Measurements from ENCODE around the gene KRT40.

Gene KRT40

DNA sequence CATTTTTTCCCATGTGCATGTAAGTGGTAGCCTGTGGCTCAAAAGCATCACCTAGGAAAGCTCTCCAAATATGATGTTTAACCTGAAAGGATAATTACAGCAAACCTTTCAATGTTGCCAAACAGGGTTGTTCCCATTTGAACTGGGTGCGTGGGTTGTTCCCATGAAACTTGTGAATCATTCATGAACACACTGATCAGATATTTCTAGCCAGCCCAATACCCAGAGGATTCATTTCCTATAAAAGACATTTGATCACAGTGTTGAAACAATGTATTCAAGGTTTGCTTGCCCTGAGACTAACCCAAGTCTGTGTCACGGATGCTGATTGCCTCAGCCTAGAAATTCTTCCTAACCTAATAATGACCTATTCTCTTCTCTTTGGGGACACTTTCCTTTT lies 30.2 kb downstream of the KRT40 start:
- no peaks in the 10 kb centered on the region for H3K9me3 ChIP-seq (ENCODE audit: control insufficient read depth in 2 of 2, low read length in 2 of 2)
- H3K27ac ChIP-seq (ENCODE audit: low read length), result no peak overlapping the region
- H3K36me3 ChIP-seq (ENCODE audit: control insufficient read depth in 2 of 2, insufficient read depth in 2 of 2, low read length in 2 of 2), result no peaks in the 10 kb centered on the region
- no peak overlapping the region for H3K9ac ChIP-seq (ENCODE audit: low read length in 2 of 2)
- no peak overlapping the region for H3K4me3 ChIP-seq (ENCODE audit: low read length in 2 of 2)
- peaks cover 3 to 5% of the 10 kb centered on the region in 2 donors for H3K27me3 ChIP-seq (ENCODE audit: control insufficient read depth in 1 of 2, insufficient read depth in 2 of 2, low read length in 2 of 2)
- no peaks in the 10 kb centered on the region for H3K4me1 ChIP-seq (ENCODE audit: control insufficient read depth, insufficient read depth, low read length)

- Histone ChIP-seq H3K9ac (ENCODE audit: low read length in 2 of 2) (no peak overlapping the region), H3K27me3 (ENCODE audit: control insufficient read depth in 1 of 2, insufficient read depth in 2 of 2, low read length in 2 of 2) (peaks cover 6 to 8% of the 10 kb centered on the region in 2 donors), H3K27ac (ENCODE audit: low read length) (no peak overlapping the region)
Measured at GRCh38 chr17:40952661-40953060, 31.5 kb downstream of the KRT40 start.

GRCh38 chr17:40952154-40952553 lies 32.0 kb downstream of the KRT40 start:
- no peak overlapping the region for H3K9ac ChIP-seq (ENCODE audit: low read length in 2 of 2)
- H3K4me1 ChIP-seq (ENCODE audit: control insufficient read depth, insufficient read depth, low read length), result no peaks in the 10 kb centered on the region
- H3K27ac ChIP-seq (ENCODE audit: low read length), result no peak overlapping the region
- H3K36me3 ChIP-seq (ENCODE audit: control insufficient read depth in 2 of 2, insufficient read depth in 2 of 2, low read length in 2 of 2), result no peaks in the 10 kb centered on the region
- no peak overlapping the region for H3K4me3 ChIP-seq (ENCODE audit: low read length in 2 of 2)
- peaks cover 6 to 8% of the 10 kb centered on the region in 2 donors for H3K27me3 ChIP-seq (ENCODE audit: control insufficient read depth in 1 of 2, insufficient read depth in 2 of 2, low read length in 2 of 2)
- no peaks in the 10 kb centered on the region for H3K9me3 ChIP-seq (ENCODE audit: control insufficient read depth in 2 of 2, low read length in 2 of 2)

More at GRCh38 chr17:40952661-40953060, 31.5 kb downstream of the KRT40 start:
- Histone ChIP-seq H3K9me3 (ENCODE audit: control insufficient read depth in 2 of 2, low read length in 2 of 2) (no peaks in the 10 kb centered on the region), H3K4me1 (ENCODE audit: control insufficient read depth, insufficient read depth, low read length) (no peaks in the 10 kb centered on the region), H3K36me3 (ENCODE audit: control insufficient read depth in 2 of 2, insufficient read depth in 2 of 2, low read length in 2 of 2) (no peaks in the 10 kb centered on the region), H3K4me3 (ENCODE audit: low read length in 2 of 2) (no peak overlapping the region)

GRCh38 chr17:40951011-40951622 lies 33.0 kb downstream of the KRT40 start:
- Histone ChIP-seq H3K27me3 (ENCODE audit: control insufficient read depth in 1 of 2, insufficient read depth in 2 of 2, low read length in 2 of 2) (peaks cover 6 to 12% of the 10 kb centered on the region in 2 donors), H3K4me1 (ENCODE audit: control insufficient read depth, insufficient read depth, low read length) (no peaks in the 10 kb centered on the region), H3K27ac (ENCODE audit: low read length) (no peak overlapping the region)

DNA sequence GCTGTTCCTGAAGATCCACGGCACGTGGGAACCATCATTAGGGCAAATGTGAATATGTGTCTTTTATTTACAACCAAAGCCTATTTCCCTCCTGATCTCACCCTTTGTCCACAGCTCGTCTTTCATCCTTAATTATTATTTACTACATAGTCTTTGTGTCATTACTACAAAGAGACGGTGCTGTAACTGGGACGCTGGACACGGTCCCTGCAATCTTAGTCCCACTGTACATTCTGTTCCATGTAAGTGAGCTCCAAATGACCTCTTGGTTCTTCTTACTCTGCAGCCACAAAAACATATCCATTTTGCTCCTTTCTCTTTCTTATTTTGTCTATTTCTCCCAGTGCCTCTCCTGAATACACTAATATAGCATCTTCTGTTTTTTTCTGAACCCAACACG lies 34.0 kb downstream of the KRT40 start:
- H3K36me3 ChIP-seq (ENCODE audit: control insufficient read depth in 2 of 2, insufficient read depth in 2 of 2, low read length in 2 of 2), result no peaks in the 10 kb centered on the region
- H3K27ac ChIP-seq (ENCODE audit: low read length), result no peak overlapping the region
- H3K27me3 ChIP-seq (ENCODE audit: control insufficient read depth in 1 of 2, insufficient read depth in 2 of 2, low read length in 2 of 2), result peaks cover 9 to 14% of the 10 kb centered on the region in 2 donors
- no peaks in the 10 kb centered on the region for H3K9me3 ChIP-seq (ENCODE audit: control insufficient read depth in 2 of 2, low read length in 2 of 2)
- no peak overlapping the region for H3K9ac ChIP-seq (ENCODE audit: low read length in 2 of 2)
- H3K4me3 ChIP-seq (ENCODE audit: low read length in 2 of 2), result no peak overlapping the region
- H3K4me1 ChIP-seq (ENCODE audit: control insufficient read depth, insufficient read depth, low read length), result no peaks in the 10 kb centered on the region

More at GRCh38 chr17:40951011-40951622, 33.0 kb downstream of the KRT40 start:
- no peak overlapping the region for H3K4me3 ChIP-seq (ENCODE audit: low read length in 2 of 2)
- no peaks in the 10 kb centered on the region for H3K36me3 ChIP-seq (ENCODE audit: control insufficient read depth in 2 of 2, insufficient read depth in 2 of 2, low read length in 2 of 2)
- no peaks in the 10 kb centered on the region for H3K9me3 ChIP-seq (ENCODE audit: control insufficient read depth in 2 of 2, low read length in 2 of 2)
- H3K9ac ChIP-seq (ENCODE audit: low read length in 2 of 2), result no peak overlapping the region

DNA sequence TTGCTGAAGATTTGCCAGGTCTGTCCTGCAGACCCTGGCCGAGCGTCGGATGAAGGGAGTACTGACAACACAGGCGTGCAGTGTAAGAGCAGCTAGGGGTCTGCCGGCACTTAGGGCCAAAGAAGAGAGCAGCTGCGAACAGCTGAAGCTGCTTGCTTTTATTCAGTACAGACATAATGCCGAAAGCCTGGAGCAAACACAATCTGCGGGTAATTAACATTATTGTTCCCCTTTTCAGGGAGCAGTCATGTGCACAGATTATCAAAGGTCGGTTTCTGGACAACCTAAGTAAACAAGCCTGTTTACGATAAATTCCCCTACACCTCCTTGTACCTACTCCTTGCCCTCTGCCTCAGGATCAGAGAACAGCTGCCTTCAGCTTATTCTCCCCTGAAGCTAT lies 34.7 kb downstream of the KRT40 start:
- Histone ChIP-seq H3K27ac (ENCODE audit: low read length) (no peak overlapping the region), H3K27me3 (ENCODE audit: control insufficient read depth in 1 of 2, insufficient read depth in 2 of 2, low read length in 2 of 2) (peaks cover 9 to 14% of the 10 kb centered on the region in 2 donors), H3K4me3 (ENCODE audit: low read length in 2 of 2) (no peak overlapping the region), H3K9me3 (ENCODE audit: control insufficient read depth in 2 of 2, low read length in 2 of 2) (no peaks in the 10 kb centered on the region), H3K9ac (ENCODE audit: low read length in 2 of 2) (no peak overlapping the region), H3K36me3 (ENCODE audit: control insufficient read depth in 2 of 2, insufficient read depth in 2 of 2, low read length in 2 of 2) (no peaks in the 10 kb centered on the region), H3K4me1 (ENCODE audit: control insufficient read depth, insufficient read depth, low read length) (no peaks in the 10 kb centered on the region)

- no peaks in the 10 kb centered on the region for H3K36me3 ChIP-seq (ENCODE audit: control insufficient read depth in 2 of 2, insufficient read depth in 2 of 2, low read length in 2 of 2)
- no peak overlapping the region for H3K27ac ChIP-seq (ENCODE audit: low read length)
- H3K9me3 ChIP-seq (ENCODE audit: control insufficient read depth in 2 of 2, low read length in 2 of 2), result no peaks in the 10 kb centered on the region
- H3K27me3 ChIP-seq (ENCODE audit: control insufficient read depth in 1 of 2, insufficient read depth in 2 of 2, low read length in 2 of 2), result peaks cover 9 to 14% of the 10 kb centered on the region in 2 donors
- H3K4me1 ChIP-seq (ENCODE audit: control insufficient read depth, insufficient read depth, low read length), result no peaks in the 10 kb centered on the region
- H3K9ac ChIP-seq (ENCODE audit: low read length in 2 of 2), result no peak overlapping the region
- no peak overlapping the region for H3K4me3 ChIP-seq (ENCODE audit: low read length in 2 of 2)
Measured at GRCh38 chr17:40947929-40948328, 36.2 kb downstream of the KRT40 start.

DNA sequence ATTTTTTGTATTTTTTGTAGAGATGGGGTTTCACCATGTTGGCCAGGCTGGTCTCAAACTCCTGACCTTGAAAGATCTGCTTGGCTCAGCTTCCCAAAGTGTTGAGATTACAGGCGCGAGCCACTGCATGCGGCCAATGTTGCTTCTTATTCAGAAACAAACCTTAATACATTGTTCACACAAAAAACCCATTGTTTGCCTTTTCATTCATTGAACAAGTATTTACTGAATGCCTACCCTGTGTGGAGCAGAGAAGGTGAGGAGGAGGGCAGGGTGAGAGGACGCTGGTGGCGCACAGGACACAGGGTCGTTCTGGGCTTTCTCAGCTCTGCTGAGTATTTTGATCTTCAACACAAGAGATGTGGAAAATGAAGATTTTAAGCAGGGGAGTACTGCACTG lies 38.7 kb downstream of the KRT40 start:
- Histone ChIP-seq H3K27me3 (ENCODE audit: control insufficient read depth in 1 of 2, insufficient read depth in 2 of 2, low read length in 2 of 2) (peaks cover 9 to 14% of the 10 kb centered on the region in 2 donors), H3K4me1 (ENCODE audit: control insufficient read depth, insufficient read depth, low read length) (no peaks in the 10 kb centered on the region), H3K36me3 (ENCODE audit: control insufficient read depth in 2 of 2, insufficient read depth in 2 of 2, low read length in 2 of 2) (no peaks in the 10 kb centered on the region), H3K27ac (ENCODE audit: low read length) (no peak overlapping the region), H3K4me3 (ENCODE audit: low read length in 2 of 2) (no peak overlapping the region), H3K9me3 (ENCODE audit: control insufficient read depth in 2 of 2, low read length in 2 of 2) (no peaks in the 10 kb centered on the region), H3K9ac (ENCODE audit: low read length in 2 of 2) (no peak overlapping the region)

DNA sequence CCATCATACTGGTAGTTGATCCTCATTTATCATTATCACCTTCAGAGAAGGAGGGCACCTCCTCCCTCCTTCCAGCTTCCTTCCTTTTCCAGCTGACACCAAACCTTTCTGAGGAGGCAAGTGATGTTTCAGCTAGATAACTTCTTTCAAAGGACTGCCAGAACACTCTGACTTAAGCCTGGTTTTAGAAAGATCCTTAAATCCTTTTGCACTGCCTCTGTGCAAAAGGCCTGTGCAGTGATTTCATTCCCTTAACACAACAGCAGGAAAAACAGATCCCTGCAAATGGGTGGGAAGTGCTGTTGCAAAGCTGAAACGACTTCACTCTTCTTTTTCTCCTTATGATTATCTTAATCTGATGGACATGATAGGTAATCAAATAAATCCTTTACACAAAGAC lies 39.6 kb downstream of the KRT40 start:
- Histone ChIP-seq H3K9me3 (ENCODE audit: control insufficient read depth in 2 of 2, low read length in 2 of 2) (no peaks in the 10 kb centered on the region), H3K4me3 (ENCODE audit: low read length in 2 of 2) (no peak overlapping the region), H3K36me3 (ENCODE audit: control insufficient read depth in 2 of 2, insufficient read depth in 2 of 2, low read length in 2 of 2) (no peaks in the 10 kb centered on the region), H3K27me3 (ENCODE audit: control insufficient read depth in 1 of 2, insufficient read depth in 2 of 2, low read length in 2 of 2) (peaks cover 8 to 11% of the 10 kb centered on the region in 2 donors), H3K27ac (ENCODE audit: low read length) (no peak overlapping the region), H3K9ac (ENCODE audit: low read length in 2 of 2) (no peak overlapping the region), H3K4me1 (ENCODE audit: control insufficient read depth, insufficient read depth, low read length) (no peaks in the 10 kb centered on the region)

- Histone ChIP-seq H3K4me1 (ENCODE audit: control insufficient read depth, insufficient read depth, low read length) (no peaks in the 10 kb centered on the region), H3K27ac (ENCODE audit: low read length) (no peak overlapping the region)
Measured at GRCh38 chr17:40942553-40942952, 41.6 kb downstream of the KRT40 start.

DNA sequence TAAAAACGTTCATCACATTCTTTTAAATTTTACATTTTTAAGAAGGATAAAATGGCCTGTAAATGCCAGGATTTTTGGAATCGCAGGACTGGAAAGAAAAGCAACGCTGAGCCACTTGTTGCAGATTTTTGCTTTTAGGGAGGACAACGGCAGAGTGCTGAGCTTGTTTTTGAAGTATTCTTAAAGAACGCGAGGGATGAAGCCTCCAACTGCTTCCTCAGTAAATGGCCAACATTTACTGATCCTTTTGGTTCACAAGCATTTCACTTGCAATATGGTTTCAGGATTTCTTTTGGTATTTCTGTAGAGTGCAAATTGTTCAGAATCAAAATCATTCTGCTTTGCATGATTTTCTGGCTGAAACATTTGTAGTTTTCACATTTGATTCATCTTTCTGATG lies 43.9 kb downstream of the KRT40 start:
- H3K4me3 ChIP-seq (ENCODE audit: low read length in 2 of 2), result no peak overlapping the region
- no peak overlapping the region for H3K27ac ChIP-seq (ENCODE audit: low read length)
- H3K9ac ChIP-seq (ENCODE audit: low read length in 2 of 2), result no peak overlapping the region
- no peaks in the 10 kb centered on the region for H3K4me1 ChIP-seq (ENCODE audit: control insufficient read depth, insufficient read depth, low read length)
- H3K27me3 ChIP-seq (ENCODE audit: control insufficient read depth in 1 of 2, insufficient read depth in 2 of 2, low read length in 2 of 2), result peaks cover 0 to 2% of the 10 kb centered on the region in 2 donors
- no peaks in the 10 kb centered on the region for H3K9me3 ChIP-seq (ENCODE audit: control insufficient read depth in 2 of 2, low read length in 2 of 2)
- H3K36me3 ChIP-seq (ENCODE audit: control insufficient read depth in 2 of 2, insufficient read depth in 2 of 2, low read length in 2 of 2), result no peaks in the 10 kb centered on the region

More at GRCh38 chr17:40942553-40942952, 41.6 kb downstream of the KRT40 start:
- Histone ChIP-seq H3K27me3 (ENCODE audit: control insufficient read depth in 1 of 2, insufficient read depth in 2 of 2, low read length in 2 of 2) (peaks cover 5 to 6% of the 10 kb centered on the region in 2 donors), H3K9ac (ENCODE audit: low read length in 2 of 2) (no peak overlapping the region), H3K9me3 (ENCODE audit: control insufficient read depth in 2 of 2, low read length in 2 of 2) (no peaks in the 10 kb centered on the region), H3K4me3 (ENCODE audit: low read length in 2 of 2) (no peak overlapping the region), H3K36me3 (ENCODE audit: control insufficient read depth in 2 of 2, insufficient read depth in 2 of 2, low read length in 2 of 2) (no peaks in the 10 kb centered on the region)
